HG03060 (cell line): ENCODE results near the gene PER2.
"Not testable (repeated sequence)": the region's sequence is repeated elsewhere in the genome, so short reads cannot be mapped to it uniquely, and the experiment has no call there.

Experiments used
- ATAC-seq: cut with Tn5 transposase; IDR thresholded peaks from one replicate; pipeline ENCODE4 v1.9.1; 2021; ENCODE audit warnings: low read depth, moderate number of reproducible peaks; ENCODE audit not compliant: unreplicated experiment

Gene PER2

GRCh38 chr2:238313991-238314350, 25.6 kb upstream of the PER2 start:
- ATAC-seq = no peak

DNA sequence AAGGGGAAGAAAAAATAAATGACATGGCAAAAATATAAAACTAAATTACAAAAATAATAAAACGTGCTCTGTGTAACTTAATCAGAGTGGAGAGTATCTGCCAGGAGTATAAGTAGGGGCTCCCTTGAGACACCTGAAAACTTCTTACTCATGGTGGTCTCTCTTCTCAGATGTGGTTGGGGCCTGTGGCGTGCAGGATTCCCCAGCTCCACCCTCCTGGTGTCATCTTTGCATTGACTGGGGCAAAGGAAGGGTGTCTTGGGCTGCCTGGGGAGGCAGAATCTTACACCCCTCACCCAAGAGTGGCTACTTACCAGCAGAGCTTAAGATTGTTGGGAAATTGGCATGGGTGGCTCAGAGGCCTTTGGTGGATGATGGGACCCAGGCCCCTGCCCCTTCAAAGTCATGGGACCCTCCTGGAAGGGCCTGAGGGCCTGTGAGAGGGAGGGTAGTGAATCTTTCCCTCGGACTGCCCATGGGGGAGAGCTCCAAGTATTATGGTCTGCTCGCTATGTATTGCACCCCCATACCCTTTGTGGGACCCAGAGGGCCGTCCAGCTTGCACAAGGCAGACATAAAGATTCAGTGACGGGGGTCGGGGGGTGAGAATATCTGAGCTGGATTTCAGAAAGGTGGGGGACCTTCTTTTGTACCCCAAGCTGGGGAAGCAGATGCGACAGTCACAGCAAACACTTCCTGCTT, 25.0 kb upstream of the PER2 start:
- ATAC-seq = no peak

- not testable (repeated sequence) for ATAC-seq
Observed at GRCh38 chr2:238310721-238311120, 22.3 kb upstream of the PER2 start.

GRCh38 chr2:238308177-238308576, 19.8 kb upstream of the PER2 start:
- ATAC-seq = no peak

GRCh38 chr2:238306672-238306998, 18.2 kb upstream of the PER2 start:
- no peak for ATAC-seq

- ATAC-seq = no peak
Observed at GRCh38 chr2:238305965-238306671, 17.7 kb upstream of the PER2 start.

- ATAC-seq = no peak
Observed at GRCh38 chr2:238305092-238305862, 16.9 kb upstream of the PER2 start.

- ATAC-seq = no peak
Observed at GRCh38 chr2:238304116-238304515, 15.7 kb upstream of the PER2 start.

GRCh38 chr2:238302751-238303150, 14.3 kb upstream of the PER2 start:
- no peak for ATAC-seq

- ATAC-seq = no peak
Observed at GRCh38 chr2:238302087-238302486, 13.7 kb upstream of the PER2 start.

DNA sequence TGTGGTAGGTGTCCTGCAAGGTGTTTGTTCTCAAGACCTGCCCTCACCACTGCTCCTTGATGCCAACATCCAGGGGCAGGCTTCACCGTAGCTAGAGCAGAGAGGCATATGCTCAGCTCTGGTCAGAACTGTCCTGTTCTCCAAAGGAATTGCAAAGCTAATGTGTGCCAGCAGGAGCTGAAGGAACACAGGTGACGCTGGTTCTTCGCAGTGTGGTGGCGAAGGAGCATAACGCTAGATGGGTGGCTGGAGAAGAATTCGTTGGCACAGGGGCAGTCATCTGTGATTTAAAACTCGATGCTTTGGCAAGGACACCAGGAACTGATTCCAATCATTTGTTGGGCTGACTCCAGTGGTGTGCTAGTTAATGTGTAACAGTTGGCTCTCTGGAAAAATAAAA, 11.4 kb upstream of the PER2 start:
- no peak for ATAC-seq

DNA sequence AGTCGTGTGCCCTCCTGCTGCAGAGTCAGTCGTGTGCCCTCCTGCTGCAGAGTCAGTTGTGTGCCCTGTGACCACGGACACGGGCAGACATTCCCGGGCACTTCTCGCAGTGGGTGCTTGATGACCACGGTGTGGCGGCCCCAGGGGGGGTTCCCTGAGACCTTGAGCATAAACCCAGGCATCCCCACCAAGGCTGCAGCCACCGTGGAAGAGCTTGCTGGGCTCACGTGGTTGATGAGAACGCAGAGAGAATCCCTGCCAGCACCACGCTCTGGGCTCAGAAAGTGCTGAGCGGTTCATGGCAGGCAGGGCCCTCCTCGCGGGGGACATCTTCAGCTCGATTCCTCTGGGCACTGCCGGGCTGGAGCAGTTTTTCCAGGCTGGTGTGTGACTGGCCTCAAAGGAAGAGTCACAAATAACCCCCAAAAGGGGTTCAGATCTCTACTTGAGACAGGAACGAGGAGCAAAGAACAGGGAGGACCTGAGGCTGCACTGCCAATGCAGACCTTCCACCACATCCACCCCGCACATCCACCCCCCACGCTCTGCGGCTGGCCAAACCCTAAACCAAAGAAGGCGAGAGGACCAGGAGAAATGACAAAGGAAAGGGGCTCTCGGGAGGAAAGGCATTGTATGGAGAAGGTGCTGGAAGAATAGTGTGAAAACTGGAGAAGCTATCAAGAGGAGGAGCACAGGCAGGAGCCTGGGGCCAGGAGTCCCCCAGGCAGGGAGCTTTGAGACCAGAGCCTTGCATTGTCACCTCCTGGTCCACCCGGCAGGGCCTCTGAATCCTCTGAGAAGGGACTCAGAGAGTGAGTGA, 8.4 kb upstream of the PER2 start:
- ATAC-seq = no peak

DNA sequence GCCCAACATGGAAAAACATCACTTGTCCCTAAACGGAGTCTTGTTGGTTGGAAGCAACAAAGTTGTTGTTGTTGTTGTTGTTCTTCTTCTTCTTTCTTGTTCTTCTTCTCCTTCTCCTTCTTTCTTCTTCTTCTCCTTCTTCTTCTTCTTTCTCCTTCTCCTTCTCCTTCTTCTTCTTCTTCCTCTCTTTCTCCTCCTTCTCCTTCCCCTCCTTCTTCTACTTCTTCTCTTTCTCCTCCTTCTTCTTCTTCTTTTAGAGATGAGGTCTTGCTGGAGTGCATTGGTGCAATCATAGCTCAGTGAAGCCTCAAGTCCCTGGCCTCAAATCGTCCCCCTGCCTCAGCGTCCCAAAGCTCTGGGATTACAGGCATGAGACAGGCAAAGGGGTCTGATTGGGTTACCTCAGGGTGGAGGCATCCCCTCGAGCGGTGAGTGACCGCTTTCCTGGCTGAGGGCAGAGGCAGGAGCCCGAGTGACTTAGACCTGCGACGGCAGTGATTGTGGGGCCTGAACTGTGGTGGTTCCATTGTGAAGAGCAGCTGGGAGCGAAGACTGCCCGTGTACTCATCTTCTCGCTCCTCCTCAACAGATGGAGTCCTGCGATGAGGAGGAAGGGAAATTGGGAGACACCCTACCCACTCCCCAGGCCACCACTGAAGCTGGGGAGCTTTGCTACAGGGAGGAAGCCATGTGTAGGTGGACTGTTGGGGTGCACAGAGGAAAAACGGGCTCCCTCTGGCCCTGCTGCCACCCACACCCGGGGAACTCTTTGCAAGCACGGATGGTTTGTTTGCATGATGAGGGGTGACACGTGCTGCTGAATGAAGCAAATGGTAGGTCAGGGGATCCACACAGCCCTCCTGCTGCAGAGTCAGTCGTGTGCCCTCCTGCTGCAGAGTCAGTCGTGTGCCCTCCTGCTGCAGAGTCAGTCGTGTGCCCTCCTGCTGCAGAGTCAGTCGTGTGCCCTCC, 7.0 kb upstream of the PER2 start:
- no peak for ATAC-seq

DNA sequence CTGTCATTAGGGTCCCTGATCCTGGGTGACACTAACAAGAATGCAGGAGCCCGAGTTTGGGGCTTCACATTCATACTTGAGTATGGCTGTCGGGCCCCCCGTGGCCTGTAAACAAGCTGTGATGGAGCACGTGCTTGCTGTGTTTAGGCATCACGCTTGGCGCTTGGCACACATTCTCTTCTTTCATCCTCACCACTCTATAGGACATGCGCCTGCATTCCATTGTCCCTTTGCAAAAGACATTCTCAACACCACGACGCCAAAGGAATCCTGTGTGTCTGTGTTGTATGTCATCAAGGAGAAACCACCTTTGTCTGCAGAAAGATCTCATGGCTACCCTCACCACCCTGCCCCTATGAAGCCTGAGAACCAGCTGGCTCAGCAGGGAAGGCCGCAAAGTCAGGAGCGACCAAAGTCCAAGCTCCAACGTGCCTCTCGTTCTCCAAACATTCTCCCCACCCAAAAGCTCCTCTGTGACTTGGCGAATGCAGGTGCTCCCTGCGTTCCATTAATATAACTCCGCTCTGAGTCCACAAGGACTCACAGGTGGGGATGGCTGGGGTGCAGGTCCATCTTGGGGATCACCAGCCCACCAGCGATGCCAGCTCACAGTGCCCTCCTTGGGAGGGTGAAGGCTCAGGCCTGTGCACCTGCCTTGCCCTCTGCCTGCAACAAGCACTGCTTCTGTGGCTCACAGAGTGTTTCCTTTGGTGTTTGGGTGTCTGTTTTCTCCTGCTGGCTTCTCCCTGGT, 6.2 kb upstream of the PER2 start:
- no peak for ATAC-seq

- no peak for ATAC-seq
Observed at GRCh38 chr2:238294046-238294392, 5.6 kb upstream of the PER2 start.

DNA sequence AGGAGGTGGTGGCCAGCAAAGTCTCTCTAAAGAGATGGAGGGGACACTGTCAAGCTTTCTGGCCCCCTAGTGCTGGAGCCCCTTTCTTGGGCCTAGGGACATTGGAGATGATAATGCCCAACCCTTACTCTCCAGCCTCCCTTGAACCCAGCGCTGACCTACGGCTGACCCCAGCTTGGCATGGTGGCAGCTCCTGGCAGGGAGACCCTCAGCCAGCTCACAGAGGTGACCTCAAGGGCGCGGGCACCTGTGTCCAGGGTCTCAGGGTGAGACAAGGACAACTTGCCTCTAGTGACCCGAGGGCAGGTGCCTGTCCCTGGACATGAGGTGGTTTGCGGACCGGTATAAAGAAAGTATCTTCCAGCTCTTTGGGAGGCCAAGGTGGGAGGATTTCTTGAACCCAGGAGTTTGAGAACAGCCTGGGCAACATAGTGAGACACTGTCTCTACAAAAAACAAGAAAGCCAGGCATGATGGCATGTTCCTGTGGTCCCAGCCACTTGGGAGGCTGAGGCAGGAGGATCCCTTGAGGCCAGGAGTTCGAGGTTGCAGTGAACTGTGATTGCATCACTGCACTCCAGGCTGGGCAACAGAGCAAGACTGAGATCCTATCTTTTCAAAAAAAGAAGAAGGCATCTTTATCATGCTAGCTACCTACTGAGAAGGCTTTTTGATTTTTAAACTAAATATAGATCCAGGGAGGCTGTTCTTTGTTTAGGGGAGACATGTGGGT, 3.3 kb upstream of the PER2 start:
- no peak for ATAC-seq

- ATAC-seq = no peak
Observed at GRCh38 chr2:238290715-238291549, 2.5 kb upstream of the PER2 start.

GRCh38 chr2:238290091-238290509, 1.7 kb upstream of the PER2 start:
- ATAC-seq = no peak
